ENCODE results near the gene TRRAP. TPM values are rescaled to one million over a fixed set of nuclear protein-coding genes. Genes with fewer than 3 reads are reported as not detected.
A peak's percentile ranks its signal among the peaks of the same experiment; 100 is the strongest.

TRRAP gene
- total RNA-seq, 4 donors from 2014 or later, result 19.7 to 62.3 (median 31.1) TPM

GRCh38 chr7:98877692-98878364 lies 504 bp upstream of the TRRAP start:
- Histone ChIP-seq H3K9me3 (no peaks in the 10 kb centered on the region), H3K27ac (peak overlapping the region; percentile 91 to 96), H3K4me1 (peaks cover 0 to 9% of the 10 kb centered on the region in 2 donors), H3K27me3 (no peaks in the 10 kb centered on the region), H3K36me3 (no peaks in the 10 kb centered on the region), H3K4me3 (peak overlapping the region; percentile 76 to 89)
- DNase-seq, result no peak
- TF ChIP-seq CTCF (IDR thresholded peaks at IDR 0.05) (no peak), POLR2A (IDR thresholded peaks at IDR 0.05) (no peak)
- intact Hi-C loops (cut with DNase I; ENCODE audit: low total_unique reads), result no loop called here

DNA sequence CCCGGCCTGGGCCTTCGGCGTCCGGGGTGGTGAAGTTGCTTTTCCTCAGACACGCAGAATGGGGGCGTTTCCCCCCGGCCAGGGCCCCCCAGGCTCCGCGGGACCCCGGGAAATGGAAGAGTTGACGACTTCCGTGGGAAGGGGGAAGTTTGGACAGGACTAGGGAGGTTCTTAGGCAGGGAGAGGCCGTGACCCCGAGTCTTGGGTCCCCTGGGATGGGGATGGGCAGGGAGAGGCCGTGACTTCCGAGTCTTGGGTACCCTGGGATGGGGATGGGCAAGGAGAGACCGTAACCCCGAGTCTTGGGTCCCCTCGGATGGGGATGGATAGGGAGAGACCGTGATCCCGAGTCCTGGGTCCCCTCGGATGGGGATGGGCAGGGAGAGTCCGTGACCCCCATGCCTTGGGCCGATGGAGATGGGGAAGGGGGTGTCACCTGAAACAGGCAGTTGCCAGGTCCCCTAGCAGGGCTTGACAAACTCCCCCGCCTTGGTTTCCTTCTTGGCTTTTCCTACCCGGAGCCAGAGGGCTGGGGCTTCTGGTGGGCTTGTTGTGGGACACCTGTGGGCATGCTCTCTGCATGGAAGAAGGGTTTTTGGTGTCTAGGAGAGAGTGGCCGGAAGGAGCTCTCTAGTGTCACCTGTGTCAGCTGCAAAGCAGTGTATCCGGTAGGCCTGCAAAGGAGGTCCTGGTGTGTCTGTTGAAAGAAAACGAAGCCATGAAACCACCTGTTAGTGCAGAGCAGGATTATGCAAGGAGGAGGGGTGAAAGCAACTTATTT lies 1.1 kb downstream of the TRRAP start:
- H3K9me3 ChIP-seq, result no peaks in the 10 kb centered on the region
- intact Hi-C loops (cut with DNase I; ENCODE audit: low total_unique reads), result no loop called here
- TF ChIP-seq CTCF (IDR thresholded peaks at IDR 0.05) (no peak), POLR2A (IDR thresholded peaks at IDR 0.05) (no peak)
- H3K4me1 ChIP-seq, result peaks cover 0 to 9% of the 10 kb centered on the region in 2 donors
- peak overlapping the region; percentile 91 to 96 for H3K27ac ChIP-seq
- H3K36me3 ChIP-seq, result no peaks in the 10 kb centered on the region
- H3K27me3 ChIP-seq, result no peaks in the 10 kb centered on the region
- DNase-seq, result no peak
- H3K4me3 ChIP-seq, result peak overlapping the region; percentile 76 to 89

GRCh38 chr7:98879979-98880315 lies 1.6 kb downstream of the TRRAP start:
- Histone ChIP-seq H3K4me3 (peak overlapping the region in 1 of 2 donors; percentile 89), H3K9me3 (no peaks in the 10 kb centered on the region), H3K27me3 (no peaks in the 10 kb centered on the region), H3K4me1 (peaks cover 0 to 9% of the 10 kb centered on the region in 2 donors), H3K27ac (no peak overlapping the region), H3K36me3 (no peaks in the 10 kb centered on the region)
- TF ChIP-seq POLR2A (IDR thresholded peaks at IDR 0.05) (no peak), CTCF (IDR thresholded peaks at IDR 0.05) (no peak)
- intact Hi-C loops (cut with DNase I; ENCODE audit: low total_unique reads), result no loop called here
- DNase-seq, result no peak

DNA sequence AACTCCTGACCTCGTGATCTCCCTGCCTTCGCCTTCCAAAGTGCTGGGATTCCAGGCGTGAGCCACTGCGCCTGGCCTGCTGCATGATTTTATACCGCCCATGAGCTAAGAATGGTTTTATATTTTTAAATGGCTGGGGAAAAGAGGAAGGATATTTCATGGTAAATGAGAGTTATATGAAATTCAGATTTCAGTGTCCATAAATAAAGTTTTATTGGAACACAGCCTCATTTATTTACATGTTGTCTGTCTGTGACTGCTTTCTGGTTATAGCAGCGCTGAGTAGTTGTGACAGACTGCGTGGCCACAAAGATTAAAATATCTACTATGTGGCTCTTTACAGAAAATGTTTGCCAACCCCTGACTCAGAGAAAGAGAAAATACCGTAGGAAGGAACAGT lies 2.2 kb downstream of the TRRAP start:
- Histone ChIP-seq H3K4me1 (peaks cover 0 to 9% of the 10 kb centered on the region in 2 donors), H3K27ac (no peak overlapping the region), H3K36me3 (no peaks in the 10 kb centered on the region), H3K27me3 (no peaks in the 10 kb centered on the region), H3K4me3 (no peak overlapping the region), H3K9me3 (no peaks in the 10 kb centered on the region)
- no peak for TF ChIP-seq POLR2A (IDR thresholded peaks at IDR 0.05)
- no peak for DNase-seq
- intact Hi-C loops (cut with DNase I; ENCODE audit: low total_unique reads), result no loop called here

DNA sequence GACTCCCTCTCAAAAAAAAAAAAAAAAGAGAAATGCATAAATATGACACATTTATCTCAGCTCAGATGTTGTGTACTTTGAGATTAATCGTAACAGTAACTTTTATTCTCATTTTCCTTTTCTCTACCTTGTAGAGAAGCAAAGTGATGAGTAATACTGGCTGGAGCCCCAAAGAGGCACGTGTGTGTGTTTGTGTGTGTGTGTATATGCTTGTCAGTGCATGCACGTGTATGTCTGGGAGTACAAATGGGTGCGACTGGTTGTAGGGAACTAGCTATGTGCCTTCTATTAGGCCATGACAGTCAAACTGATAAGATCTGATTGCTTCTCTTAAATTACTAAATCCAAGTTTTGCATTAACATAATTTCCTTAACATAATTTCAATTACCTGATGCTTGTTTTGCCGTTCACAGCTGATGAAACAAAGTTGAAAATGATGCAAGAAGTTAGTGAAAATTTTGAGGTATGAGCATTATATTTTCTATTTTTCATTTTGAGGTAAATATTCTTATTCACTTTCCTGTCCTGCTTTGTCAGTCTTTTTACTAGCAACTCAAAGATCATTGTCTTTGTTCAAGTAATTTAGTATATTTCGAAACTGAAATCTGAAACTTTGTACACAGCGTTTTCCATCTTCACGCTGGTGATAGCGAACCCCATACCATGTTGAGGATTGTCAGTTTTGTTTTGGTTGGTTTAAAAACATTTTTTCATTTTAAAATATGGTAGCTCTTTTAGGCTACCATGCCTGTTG lies 3.4 kb downstream of the TRRAP start:
- no peaks in the 10 kb centered on the region for H3K36me3 ChIP-seq
- no peaks in the 10 kb centered on the region for H3K27me3 ChIP-seq

More for the DNA sequence above, 3.4 kb downstream of the TRRAP start:
- H3K4me1 ChIP-seq, result peaks cover 0 to 9% of the 10 kb centered on the region in 2 donors
- no peak for TF ChIP-seq CTCF (IDR thresholded peaks at IDR 0.05)
- no peak for TF ChIP-seq POLR2A (IDR thresholded peaks at IDR 0.05)
- H3K4me3 ChIP-seq, result no peak overlapping the region
- H3K27ac ChIP-seq, result no peak overlapping the region
- DNase-seq, result no peak
- no peaks in the 10 kb centered on the region for H3K9me3 ChIP-seq
- intact Hi-C loops (cut with DNase I; ENCODE audit: low total_unique reads), result no loop called here
